HEK293 (cell line): ENCODE results near the gene RRP9.

Experiments used
- CTCF ChIA-PET: fragments of 350-600 bp; formaldehyde crosslinking; extraction: SDS; loops from one replicate; lab custom pipeline; 2021; ENCODE audit warnings: antibody characterized with exemption; lab: Yijun Ruan, JAX
- POLR2A ChIA-PET: fragments of 300-600 bp; formaldehyde crosslinking; extraction: SDS; loops from one replicate; lab custom pipeline; 2020; ENCODE audit warnings: antibody characterized with exemption, inconsistent platforms; lab: Yijun Ruan, JAX
- H3K27ac ChIP-seq: fragments of 200-500 bp; sonication (Bioruptor generic); 2 replicates; pipeline ENCODE4 v1.5.1; 2014; ENCODE audit warnings: low read depth, low read length, control low read depth, inconsistent platforms; ENCODE audit errors: extremely low read depth
- H3K36me3 ChIP-seq, 2 experiments: fragments of 200-500 bp in 1 of 2; sonication (Bioruptor generic) in 1 of 2; 1 replicate in 1 of 2; 2 replicates in 1 of 2; pipeline ENCODE4 v1.5.1; 2014 to 2017; ENCODE audit warnings: inconsistent platforms in 2 of 2, low read length in 2 of 2; ENCODE audit not compliant: control insufficient read depth in 2 of 2, insufficient read depth in 1 of 2
- H3K4me1 ChIP-seq: fragments of 200-500 bp; sonication (Bioruptor generic); 2 replicates; pipeline ENCODE4 v1.5.1; 2014; ENCODE audit warnings: mild to moderate bottlenecking, low read length, inconsistent platforms; ENCODE audit not compliant: control insufficient read depth, insufficient read depth
- H3K4me3 ChIP-seq: 2 replicates; pipeline ENCODE4 v1.5.1; 2011; ENCODE audit warnings: low read depth, mild to moderate bottlenecking, control low read depth, low read length, moderate library complexity
- H3K9me3 ChIP-seq: fragments of 200-500 bp; sonication (Bioruptor generic); 2 replicates; pipeline ENCODE4 v1.5.1; 2014; ENCODE audit warnings: low read depth, low read length, inconsistent platforms; ENCODE audit not compliant: control insufficient read depth, insufficient read depth
- ZNF214 ChIP-seq: fragments of 450-650 bp; formaldehyde crosslinking; IDR thresholded peaks from 2 replicates; pipeline ENCODE4 v1.5.1; 2017; ENCODE audit warnings: missing biosample characterization, mild to moderate bottlenecking, missing genetic modification characterization, borderline replicate concordance
- ZNF248 ChIP-seq: fragments of 450-650 bp; formaldehyde crosslinking; IDR thresholded peaks from 2 replicates; pipeline ENCODE4 v1.5.1; 2017; ENCODE audit warnings: missing biosample characterization, missing genetic modification characterization
- ZNF768 ChIP-seq: fragments of 450-650 bp; formaldehyde crosslinking; IDR thresholded peaks from 2 replicates; pipeline ENCODE4 v1.5.1; 2018; ENCODE audit warnings: missing biosample characterization, mild to moderate bottlenecking, missing genetic modification characterization
- ZNF785 ChIP-seq: fragments of 450-650 bp; formaldehyde crosslinking; IDR thresholded peaks from 2 replicates; pipeline ENCODE4 v1.5.1; 2016; ENCODE audit warnings: missing biosample characterization, missing genetic modification characterization
- TF ChIP-seq, protein P1 (sequence below): fragments of 450-650 bp; formaldehyde crosslinking; IDR thresholded peaks from 2 replicates; pipeline ENCODE4 v1.5.1; 2016; ENCODE audit warnings: missing biosample characterization, missing genetic modification characterization
- TF ChIP-seq, protein P2 (sequence below): fragments of 450-650 bp; formaldehyde crosslinking; IDR thresholded peaks from 2 replicates; pipeline ENCODE4 v1.5.1; 2017; ENCODE audit warnings: missing biosample characterization, missing genetic modification characterization

Gene RRP9

DNA sequence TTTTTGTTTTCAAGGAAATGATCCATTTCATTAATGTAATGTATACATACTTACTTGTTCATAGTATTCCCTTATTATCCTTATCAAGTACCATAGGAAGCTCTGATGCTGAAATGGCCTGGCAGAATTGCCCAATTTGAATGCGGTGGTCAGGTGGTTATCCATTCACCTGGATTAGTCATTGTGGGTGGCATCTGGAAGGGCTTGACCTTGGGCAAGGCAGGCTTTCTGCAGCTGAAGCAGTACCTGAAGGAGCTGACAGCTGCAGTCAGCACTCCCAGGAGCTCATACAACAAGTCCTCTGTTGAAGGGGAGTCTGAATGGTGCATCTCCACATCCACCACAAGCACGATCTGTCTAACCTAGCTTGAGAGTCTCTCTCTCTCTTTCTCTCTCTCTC, 54.1 kb downstream of the RRP9 start (continued):
- TF ChIP-seq, protein P1, sequence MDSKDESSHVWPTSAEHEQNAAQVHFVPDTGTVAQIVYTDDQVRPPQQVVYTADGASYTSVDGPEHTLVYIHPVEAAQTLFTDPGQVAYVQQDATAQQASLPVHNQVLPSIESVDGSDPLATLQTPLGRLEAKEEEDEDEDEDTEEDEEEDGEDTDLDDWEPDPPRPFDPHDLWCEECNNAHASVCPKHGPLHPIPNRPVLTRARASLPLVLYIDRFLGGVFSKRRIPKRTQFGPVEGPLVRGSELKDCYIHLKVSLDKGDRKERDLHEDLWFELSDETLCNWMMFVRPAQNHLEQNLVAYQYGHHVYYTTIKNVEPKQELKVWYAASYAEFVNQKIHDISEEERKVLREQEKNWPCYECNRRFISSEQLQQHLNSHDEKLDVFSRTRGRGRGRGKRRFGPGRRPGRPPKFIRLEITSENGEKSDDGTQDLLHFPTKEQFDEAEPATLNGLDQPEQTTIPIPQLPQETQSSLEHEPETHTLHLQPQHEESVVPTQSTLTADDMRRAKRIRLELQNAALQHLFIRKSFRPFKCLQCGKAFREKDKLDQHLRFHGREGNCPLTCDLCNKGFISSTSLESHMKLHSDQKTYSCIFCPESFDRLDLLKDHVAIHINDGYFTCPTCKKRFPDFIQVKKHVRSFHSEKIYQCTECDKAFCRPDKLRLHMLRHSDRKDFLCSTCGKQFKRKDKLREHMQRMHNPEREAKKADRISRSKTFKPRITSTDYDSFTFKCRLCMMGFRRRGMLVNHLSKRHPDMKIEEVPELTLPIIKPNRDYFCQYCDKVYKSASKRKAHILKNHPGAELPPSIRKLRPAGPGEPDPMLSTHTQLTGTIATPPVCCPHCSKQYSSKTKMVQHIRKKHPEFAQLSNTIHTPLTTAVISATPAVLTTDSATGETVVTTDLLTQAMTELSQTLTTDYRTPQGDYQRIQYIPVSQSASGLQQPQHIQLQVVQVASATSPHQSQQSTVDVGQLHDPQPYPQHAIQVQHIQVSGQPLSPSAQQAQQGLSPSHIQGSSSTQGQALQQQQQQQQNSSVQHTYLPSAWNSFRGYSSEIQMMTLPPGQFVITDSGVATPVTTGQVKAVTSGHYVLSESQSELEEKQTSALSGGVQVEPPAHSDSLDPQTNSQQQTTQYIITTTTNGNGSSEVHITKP: no peak
- no peak for TF ChIP-seq ZNF248 (tag by site-specific recombination)

DNA sequence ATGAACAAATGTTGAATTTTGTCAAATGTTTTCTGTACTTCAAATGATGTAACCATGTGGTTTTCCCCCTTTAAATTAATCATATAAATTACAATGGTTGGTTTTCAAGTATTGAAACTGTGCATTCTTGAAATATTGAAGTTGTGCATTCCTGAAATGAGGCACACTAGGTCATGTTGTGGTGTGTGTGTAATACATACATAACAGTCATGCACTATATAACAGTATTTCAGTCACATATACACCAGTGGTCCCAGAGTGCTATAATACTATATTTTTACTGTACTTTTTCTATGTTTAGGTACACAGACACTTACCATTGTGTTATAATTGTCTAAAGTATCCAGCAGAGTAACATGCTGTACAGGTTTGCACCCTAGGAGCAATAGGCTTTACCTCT, 55.3 kb downstream of the RRP9 start:
- Histone ChIP-seq H3K36me3 (no peaks in the 10 kb centered on the region), H3K27ac (no peak overlapping the region), H3K4me3 (no peak overlapping the region), H3K9me3 (no peaks in the 10 kb centered on the region), H3K4me1 (no peaks in the 10 kb centered on the region)
- TF ChIP-seq ZNF768 (tag by site-specific recombination) (no peak), ZNF214 (tag by site-specific recombination) (no peak), ZNF785 (tag by site-specific recombination) (no peak)
- TF ChIP-seq, protein P2, sequence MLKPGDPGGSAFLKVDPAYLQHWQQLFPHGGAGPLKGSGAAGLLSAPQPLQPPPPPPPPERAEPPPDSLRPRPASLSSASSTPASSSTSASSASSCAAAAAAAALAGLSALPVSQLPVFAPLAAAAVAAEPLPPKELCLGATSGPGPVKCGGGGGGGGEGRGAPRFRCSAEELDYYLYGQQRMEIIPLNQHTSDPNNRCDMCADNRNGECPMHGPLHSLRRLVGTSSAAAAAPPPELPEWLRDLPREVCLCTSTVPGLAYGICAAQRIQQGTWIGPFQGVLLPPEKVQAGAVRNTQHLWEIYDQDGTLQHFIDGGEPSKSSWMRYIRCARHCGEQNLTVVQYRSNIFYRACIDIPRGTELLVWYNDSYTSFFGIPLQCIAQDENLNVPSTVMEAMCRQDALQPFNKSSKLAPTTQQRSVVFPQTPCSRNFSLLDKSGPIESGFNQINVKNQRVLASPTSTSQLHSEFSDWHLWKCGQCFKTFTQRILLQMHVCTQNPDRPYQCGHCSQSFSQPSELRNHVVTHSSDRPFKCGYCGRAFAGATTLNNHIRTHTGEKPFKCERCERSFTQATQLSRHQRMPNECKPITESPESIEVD (tag by site-specific recombination): no peak
- ChIA-PET CTCF (no interaction called here), POLR2A (no interaction called here)
